Transverse colon (tissue), 4 donors: ENCODE results near the gene HDAC4. TPM values are rescaled to one million over a fixed set of nuclear protein-coding genes. Genes with fewer than 3 reads are reported as not detected.

ENCODE experiments used
- DNase-seq: peaks from one replicate; pipeline ENCODE4 v3.0.0-alpha.2; 2019
- H3K27ac ChIP-seq, 4 donors: fragments of 200-600 bp; sonication (generic); 2 replicates each; pipeline ENCODE4 v1.5.1; 2016 to 2018; ENCODE audit warnings: inconsistent platforms in 4 of 4
- H3K27me3 ChIP-seq: fragments of 200-600 bp; sonication (generic); 2 replicates; pipeline ENCODE4 v1.5.1; 2017; ENCODE audit warnings: inconsistent platforms
- H3K36me3 ChIP-seq, 4 donors: fragments of 200-600 bp; sonication (generic); 2 replicates each; pipeline ENCODE4 v1.5.1; 2017 to 2019; ENCODE audit warnings: inconsistent platforms in 4 of 4
- H3K4me1 ChIP-seq, 4 donors: fragments of 200-600 bp; sonication (generic); 2 replicates each; pipeline ENCODE4 v1.5.1; 2017 to 2020; ENCODE audit warnings: inconsistent platforms in 4 of 4
- H3K4me3 ChIP-seq, 4 donors: fragments of 200-600 bp; sonication (generic); 1 replicate in 1 of 4; 2 replicates in 3 of 4; pipeline versions ENCODE4 v1.5.1 to v1.6.1; 2017 to 2019; ENCODE audit warnings: inconsistent platforms in 4 of 4
- H3K9me3 ChIP-seq, 2 donors: fragments of 200-600 bp; sonication (generic); 2 replicates each; pipeline ENCODE4 v1.5.1; 2017 to 2019; ENCODE audit warnings: inconsistent platforms in 2 of 2
- CTCF ChIP-seq, 5 experiments: fragments of 200-600 bp in 3 of 5; fragments of 450-650 bp in 2 of 5; sonication (generic) in 3 of 5; IDR thresholded peaks; 1 replicate in 2 of 5; 2 replicates in 3 of 5; pipeline ENCODE4 v1.5.1; 2016 to 2017; ENCODE audit warnings: antibody characterized with exemption in 5 of 5, inconsistent platforms in 3 of 5, mild to moderate bottlenecking in 2 of 5, moderate library complexity in 1 of 5
- EP300 ChIP-seq: sonication (generic); formaldehyde crosslinking; IDR thresholded peaks from one replicate; pipeline ENCODE4 v1.6.1; 2017; ENCODE audit warnings: antibody characterized with exemption, low read depth
- POLR2A ChIP-seq: fragments of 450-650 bp; IDR thresholded peaks from one replicate; pipeline ENCODE4 v1.6.1; 2016; ENCODE audit warnings: antibody characterized with exemption, mild to moderate bottlenecking, moderate library complexity
- POLR2AphosphoS5 ChIP-seq, 3 donors: sonication (generic); formaldehyde crosslinking; IDR thresholded peaks; one replicate each; pipeline ENCODE4 v1.6.1; 2016; ENCODE audit warnings: antibody characterized with exemption in 3 of 3
- WGBS, 2 donors: methylation state at CpG; one replicate each; pipeline ENCODE4 v1.1.5; 2018; ENCODE audit warnings: low coverage in 1 of 2; 5-methylcytosine and 5-hydroxymethylcytosine counted together
- in situ Hi-C, 4 donors: fragments of 200-750 bp; cut with MboI; loops; one replicate each; pipeline versions ENCODE4 v1.15.0 to v1.15.1; 2017; ENCODE audit warnings: low sequenced_read_pairs in 3 of 4, low pct_ligation_motif_present in 1 of 4, low pct_unique_long_range_greater_than_20kb in 1 of 4
- intact Hi-C: fragments of 100-400 bp; cut with DNase I; formaldehyde crosslinking; loops from one replicate; pipeline ENCODE4 v1.15.1; 2023; ENCODE audit warnings: low total_unique reads
- total RNA-seq, 4 donors: library from RNA; depleted of rRNA; stranded (reverse); fragments of >200 nt; gene quantifications; one replicate each; pipeline ENCODE4 v1.1.0, GENCODE V29; 2016

Gene HDAC4
- total RNA-seq, 4 donors from 2014 or later: 33.9 to 192 (median 112) TPM

- in situ Hi-C loops (no loop called here), intact Hi-C loops (no loop called here)
- Histone ChIP-seq H3K9me3 (no peaks in the 10 kb centered on the region), H3K27me3 (peaks cover 20% of the 10 kb centered on the region), H3K4me3 (no peak overlapping the region), H3K4me1 (peaks cover 0 to 9% (median 2%) of the 10 kb centered on the region in 4 donors), H3K36me3 (no peaks in the 10 kb centered on the region), H3K27ac (no peak overlapping the region)
- WGBS, 2 donors: 74 to 90% methylated on average over 2 to 5 of the region's 5 CpGs
- no peak for DNase-seq
- TF ChIP-seq POLR2AphosphoS5 (IDR thresholded peaks at IDR 0.05) (no peak), EP300 (no peak), CTCF (IDR thresholded peaks at IDR 0.05) (no peak), POLR2A (no peak)
These were observed 35.3 kb upstream of the HDAC4 start for GRCh38 chr2:239436076-239436475.

- 75 to 84% methylated on average over 4 of the region's 4 CpGs for whole genome bisulfite sequencing, 2 donors
- intact Hi-C loops: no loop called here
These were observed 33.1 kb upstream of the HDAC4 start for GRCh38 chr2:239433777-239434403.

GRCh38 chr2:239432174-239432573 is 31.4 kb upstream of the HDAC4 start:
- Histone ChIP-seq H3K36me3 (no peaks in the 10 kb centered on the region), H3K4me3 (no peak overlapping the region), H3K9me3 (no peaks in the 10 kb centered on the region), H3K27ac (no peak overlapping the region), H3K27me3 (peaks cover 2% of the 10 kb centered on the region), H3K4me1 (no peaks in the 10 kb centered on the region)
- 88% methylated on average over 1 of the region's 1 CpG; no CpG with 5 or more reads in 1 of the 2 donors for WGBS, 2 donors
- no peak for DNase-seq
- intact Hi-C loops (no loop called here), in situ Hi-C loops (no loop called here)
- TF ChIP-seq CTCF (IDR thresholded peaks at IDR 0.05): no peak
- no peak for TF ChIP-seq POLR2A
- no peak for TF ChIP-seq EP300
- TF ChIP-seq POLR2AphosphoS5 (IDR thresholded peaks at IDR 0.05): no peak

More at GRCh38 chr2:239433777-239434403, 33.1 kb upstream of the HDAC4 start:
- no peaks in the 10 kb centered on the region for H3K9me3 ChIP-seq
- no peak for DNase-seq
- no peaks in the 10 kb centered on the region for H3K36me3 ChIP-seq
- TF ChIP-seq EP300 (no peak), CTCF (IDR thresholded peaks at IDR 0.05) (no peak), POLR2A (no peak), POLR2AphosphoS5 (IDR thresholded peaks at IDR 0.05) (no peak)
- in situ Hi-C loops: no loop called here
- H3K27me3 ChIP-seq: peaks cover 7% of the 10 kb centered on the region
- H3K4me3 ChIP-seq: no peak overlapping the region
- H3K4me1 ChIP-seq: no peaks in the 10 kb centered on the region
- H3K27ac ChIP-seq: no peak overlapping the region

- intact Hi-C loops: no loop called here
- no peak for DNase-seq
- WGBS, 2 donors: 85 to 87% methylated on average over 2 to 5 of the region's 5 CpGs
These were observed 30.7 kb upstream of the HDAC4 start for GRCh38 chr2:239431536-239431935.

More at GRCh38 chr2:239431536-239431935, 30.7 kb upstream of the HDAC4 start:
- in situ Hi-C loops: no loop called here
- H3K4me3 ChIP-seq: no peak overlapping the region
- H3K36me3 ChIP-seq: no peaks in the 10 kb centered on the region
- H3K27ac ChIP-seq: no peak overlapping the region
- no peaks in the 10 kb centered on the region for H3K4me1 ChIP-seq
- TF ChIP-seq POLR2AphosphoS5 (IDR thresholded peaks at IDR 0.05): no peak
- no peak for TF ChIP-seq POLR2A
- no peak for TF ChIP-seq EP300
- TF ChIP-seq CTCF (IDR thresholded peaks at IDR 0.05): no peak
- peaks cover 2% of the 10 kb centered on the region for H3K27me3 ChIP-seq
- H3K9me3 ChIP-seq: no peaks in the 10 kb centered on the region
